ENCODE results near the gene GRK5.

- TF ChIP-seq CTCF (conservative IDR thresholded peaks at IDR 0.05) (no peak), EZH2 (IDR thresholded peaks at IDR 0.05; ENCODE audit: low read depth) (no peak)
These were observed 74.3 kb downstream of the GRK5 start for GRCh38 chr10:119281581-119282071.

Data from PC-9 (cell line).